ENCODE data around the gene MPZ.
A peak's percentile ranks its signal among the peaks of the same experiment; 100 is the strongest.
"Not testable (repeated sequence)": the region's sequence is repeated elsewhere in the genome, so short reads cannot be mapped to it uniquely, and the experiment has no call there.

The MPZ gene

GRCh38 chr1:161309868-161310267, at the start of gene MPZ:
Gene MPZ, minus strand, starts transcription at chr1:161309968. Its CDS starts 63 bp downstream, at chr1:161309905.
- no peak for DNase-seq

GRCh38 chr1:161359291-161359690, 49.5 kb upstream of the MPZ start:
- DNase-seq: peak; percentile 66

- DNase-seq: no peak
Observed at GRCh38 chr1:161357073-161357472, 47.3 kb upstream of the MPZ start.

- peak; percentile 74 for DNase-seq
Observed at GRCh38 chr1:161351482-161351881, 41.7 kb upstream of the MPZ start.

- DNase-seq: peak; percentile 54
Observed at GRCh38 chr1:161350671-161351070, 40.9 kb upstream of the MPZ start.

GRCh38 chr1:161342821-161343220, 33.1 kb upstream of the MPZ start:
- no peak for DNase-seq

GRCh38 chr1:161342177-161342576, 32.4 kb upstream of the MPZ start:
- no peak for DNase-seq

GRCh38 chr1:161335796-161336195, 26.0 kb upstream of the MPZ start:
- DNase-seq: no peak

- DNase-seq: no peak
Observed at GRCh38 chr1:161333166-161333565, 23.4 kb upstream of the MPZ start.

- DNase-seq: no peak
Observed at GRCh38 chr1:161330346-161330745, 20.6 kb upstream of the MPZ start.

- no peak for DNase-seq
Observed at GRCh38 chr1:161324020-161324419, 14.3 kb upstream of the MPZ start.

- DNase-seq: not testable (repeated sequence)
Observed at GRCh38 chr1:161315841-161316674, 6.3 kb upstream of the MPZ start.

GRCh38 chr1:161314201-161314981, 4.6 kb upstream of the MPZ start, which contains the start of gene SDHC:
Gene SDHC, plus strand, starts transcription at chr1:161314381. Its CDS starts 25 bp downstream, at chr1:161314406.
- DNase-seq: peak; percentile 91

GRCh38 chr1:161313554-161314200, 3.9 kb upstream of the MPZ start:
- peak; percentile 7 for DNase-seq

GRCh38 chr1:161311595-161312181, 1.9 kb upstream of the MPZ start:
- no peak for DNase-seq

GRCh38 chr1:161307892-161308638, 1.7 kb downstream of the MPZ start:
- DNase-seq: no peak

GRCh38 chr1:161307230-161307768, 2.5 kb downstream of the MPZ start:
- DNase-seq: peak; percentile 30

- peak; percentile 83 for DNase-seq
Observed at GRCh38 chr1:161305867-161306519, 3.8 kb downstream of the MPZ start.

GRCh38 chr1:161304927-161305866, 4.6 kb downstream of the MPZ start:
- no peak for DNase-seq

- no peak for DNase-seq
Observed at GRCh38 chr1:161300478-161300877, 9.3 kb downstream of the MPZ start.

Data from suppressor macrophage treated with lipopolysaccharide for 4 hours (primary cell).